ENCODE data around the gene RPS6KC1. TPM values are rescaled to one million over a fixed set of nuclear protein-coding genes. Genes with fewer than 3 reads are reported as not detected.

The RPS6KC1 gene
- total RNA-seq, 1 donor from 2014 or later: 16.7 TPM

GRCh38 chr1:213127074-213127473, 76.0 kb downstream of the RPS6KC1 start:
- Mint-ChIP-seq H3K9me3 (no peaks in the 10 kb centered on the region), H3K27me3 (ENCODE audit: low read depth) (no peaks in the 10 kb centered on the region), H3K27ac (ENCODE audit: unreplicated experiment) (no peak overlapping the region), H3K4me3 (no peak overlapping the region), H3K36me3 (ENCODE audit: low read depth) (no peaks in the 10 kb centered on the region), H3K4me1 (no peaks in the 10 kb centered on the region)
- no peak for DNase-seq (ENCODE audit: low read depth, low spot score)
- no peak for TF ChIP-seq CTCF (conservative IDR thresholded peaks at IDR 0.05)

GRCh38 chr1:213131851-213132655, 81.0 kb downstream of the RPS6KC1 start:
- Mint-ChIP-seq H3K36me3 (ENCODE audit: low read depth) (peaks cover 4% of the 10 kb centered on the region), H3K4me1 (peaks cover 5% of the 10 kb centered on the region), H3K27me3 (ENCODE audit: low read depth) (no peaks in the 10 kb centered on the region), H3K4me3 (no peak overlapping the region), H3K9me3 (no peaks in the 10 kb centered on the region), H3K27ac (ENCODE audit: unreplicated experiment) (no peak overlapping the region)
- no peak for DNase-seq (ENCODE audit: low read depth, low spot score)
- TF ChIP-seq CTCF (conservative IDR thresholded peaks at IDR 0.05): no peak

DNA sequence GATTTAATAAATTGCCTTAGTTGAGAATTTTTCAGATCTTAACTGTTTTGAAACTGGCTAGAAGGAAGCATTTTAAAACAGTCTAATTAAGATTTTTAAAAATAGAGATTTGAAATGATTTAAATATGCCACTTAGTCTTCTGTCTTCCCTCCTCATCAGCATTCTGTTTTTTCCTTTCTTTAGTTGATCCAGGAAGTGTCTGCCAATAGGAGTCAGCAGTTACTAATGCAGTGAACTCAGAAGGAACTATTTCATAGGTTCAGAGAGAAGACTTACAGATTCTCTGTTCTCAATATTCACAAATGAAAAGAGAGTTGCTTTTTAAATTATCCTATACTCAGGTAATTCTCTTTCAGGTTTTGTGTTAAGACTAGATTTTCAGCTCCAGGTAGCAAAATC, 84.5 kb downstream of the RPS6KC1 start:
- Mint-ChIP-seq H3K27me3 (ENCODE audit: low read depth) (no peaks in the 10 kb centered on the region), H3K4me3 (no peak overlapping the region), H3K36me3 (ENCODE audit: low read depth) (peaks cover 20% of the 10 kb centered on the region), H3K4me1 (peaks cover 16% of the 10 kb centered on the region), H3K9me3 (peaks cover 14% of the 10 kb centered on the region), H3K27ac (ENCODE audit: unreplicated experiment) (no peak overlapping the region)
- no peak for DNase-seq (ENCODE audit: low read depth, low spot score)
- TF ChIP-seq CTCF (conservative IDR thresholded peaks at IDR 0.05): no peak

DNA sequence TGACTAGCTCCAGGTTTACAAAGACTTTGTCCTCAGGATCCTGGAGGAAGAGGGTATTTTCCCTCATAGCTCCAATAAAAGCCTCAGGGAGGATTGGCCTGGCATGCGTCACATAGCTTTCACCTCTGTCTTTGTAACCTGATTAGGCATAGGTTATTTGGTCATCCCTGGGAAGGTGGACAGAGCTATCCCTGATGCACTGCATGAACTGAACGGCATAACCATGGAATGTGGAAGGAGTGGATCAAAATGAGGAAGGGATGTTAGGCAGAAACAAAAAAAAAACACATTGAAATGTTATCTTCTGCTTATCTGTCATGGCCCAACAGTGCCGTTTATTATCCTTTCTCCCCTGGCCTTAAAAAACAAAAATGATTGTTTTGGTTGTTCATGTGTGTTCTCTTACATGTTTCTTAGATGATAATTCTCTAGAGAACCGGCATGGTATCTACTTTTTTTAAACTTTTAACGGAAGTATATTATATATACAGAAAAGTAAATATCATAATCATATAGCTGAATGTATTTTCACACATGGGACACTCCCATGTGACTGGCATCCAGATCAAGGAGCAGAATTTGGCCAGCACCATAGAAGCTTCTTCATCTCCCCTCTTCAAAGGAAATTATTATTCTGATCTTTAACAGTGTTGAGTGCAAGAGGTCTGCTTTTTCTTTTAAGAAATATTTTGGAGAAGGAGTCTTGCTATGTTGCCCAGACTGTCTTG, 85.3 kb downstream of the RPS6KC1 start:
- TF ChIP-seq CTCF (conservative IDR thresholded peaks at IDR 0.05): no peak
- Mint-ChIP-seq H3K27me3 (ENCODE audit: low read depth) (no peaks in the 10 kb centered on the region), H3K9me3 (peaks cover 14% of the 10 kb centered on the region), H3K36me3 (ENCODE audit: low read depth) (peaks cover 20% of the 10 kb centered on the region), H3K4me3 (no peak overlapping the region), H3K27ac (ENCODE audit: unreplicated experiment) (peak overlapping the region; percentile 27), H3K4me1 (peaks cover 16% of the 10 kb centered on the region)
- no peak for DNase-seq (ENCODE audit: low read depth, low spot score)

DNA sequence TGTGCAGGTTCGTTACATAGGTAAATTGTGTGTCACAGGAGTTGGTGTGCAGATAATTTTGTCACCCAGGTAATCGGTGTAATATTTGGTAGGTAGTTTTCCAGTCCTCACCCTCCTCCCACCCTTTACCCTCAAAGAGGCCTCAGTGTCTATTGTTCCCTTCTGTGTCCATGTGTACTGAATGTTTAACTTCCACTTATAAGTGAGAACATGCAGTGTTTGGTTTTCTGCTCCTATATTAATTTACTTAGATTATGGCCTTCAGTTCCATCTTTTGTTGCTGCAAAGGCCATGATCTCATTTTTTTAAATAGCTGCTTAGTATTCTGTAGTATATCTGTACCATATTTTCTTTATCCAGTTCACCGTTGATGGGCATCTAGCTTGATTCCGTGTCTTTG, 87.3 kb downstream of the RPS6KC1 start:
- DNase-seq (ENCODE audit: low read depth, low spot score): no peak
- Mint-ChIP-seq H3K27me3 (ENCODE audit: low read depth) (no peaks in the 10 kb centered on the region), H3K4me1 (peaks cover 16% of the 10 kb centered on the region), H3K9me3 (peaks cover 14% of the 10 kb centered on the region), H3K36me3 (ENCODE audit: low read depth) (peaks cover 27% of the 10 kb centered on the region), H3K4me3 (no peak overlapping the region), H3K27ac (ENCODE audit: unreplicated experiment) (no peak overlapping the region)
- no peak for TF ChIP-seq CTCF (conservative IDR thresholded peaks at IDR 0.05)

Data from neural crest cell (in vitro differentiated cells).